Testis (tissue), 3 donors: Measurements from ENCODE around the gene PILRB. TPM values are rescaled to one million over a fixed set of nuclear protein-coding genes. Genes with fewer than 3 reads are reported as not detected.

Source experiments
- DNase-seq: peaks from one replicate; pipeline ENCODE4 v3.0.0-alpha.2; 2019
- H3K27ac ChIP-seq, 2 donors: fragments of 200-600 bp; sonication (generic); one replicate each; pipeline ENCODE4 v1.5.1; 2019
- H3K27me3 ChIP-seq: fragments of 200-600 bp; sonication (generic); one replicate; pipeline ENCODE4 v1.5.1; 2019
- H3K36me3 ChIP-seq: fragments of 200-600 bp; sonication (generic); one replicate; pipeline ENCODE4 v1.5.1; 2017; ENCODE audit warnings: low read depth; ENCODE audit errors: missing control alignments
- H3K4me1 ChIP-seq: fragments of 200-600 bp; sonication (generic); one replicate; pipeline ENCODE4 v1.5.1; 2019
- H3K4me3 ChIP-seq, 2 donors: fragments of 200-600 bp; sonication (generic); one replicate each; pipeline ENCODE4 v1.5.1; 2017 to 2019
- H3K9me3 ChIP-seq: fragments of 200-600 bp; sonication (generic); one replicate; pipeline ENCODE4 v1.5.1; 2017
- CTCF ChIP-seq, 3 experiments: fragments of 450-650 bp in 2 of 3; fragments of 200-600 bp in 1 of 3; sonication (generic) in 1 of 3; IDR thresholded peaks; one replicate each; pipeline ENCODE4 v1.5.1; 2016 to 2019; ENCODE audit warnings: antibody characterized with exemption in 3 of 3, mild to moderate bottlenecking in 2 of 3, moderate library complexity in 1 of 3
- POLR2A ChIP-seq: fragments of 450-650 bp; IDR thresholded peaks from one replicate; pipeline ENCODE4 v1.6.1; 2017; ENCODE audit warnings: antibody characterized with exemption, mild to moderate bottlenecking, moderate library complexity
- WGBS, 2 donors: methylation state at CpG; one replicate each; pipeline ENCODE4 v1.1.5; 2018; 5-methylcytosine and 5-hydroxymethylcytosine counted together
- intact Hi-C: fragments of 100-400 bp; cut with DNase I; formaldehyde crosslinking; loops from one replicate; pipeline ENCODE4 v1.15.1; 2023; ENCODE audit warnings: low total_unique reads
- polyA plus RNA-seq: library from polyadenylated mRNA; stranded (reverse); fragments of 350-450 nt; fragmentation: Illumina TruSeq; extraction: RNeasy Lipid Tissue Mini Kit (QIAGEN cat#74804); gene quantifications from one replicate; pipeline ENCODE4 v1.2.3, GENCODE V29; 2014; ENCODE audit warnings: low read depth, low replicate concordance; ENCODE audit not compliant: insufficient read depth
- total RNA-seq, 2 donors: library from RNA; depleted of rRNA; stranded (reverse); fragments of >200 nt; gene quantifications; one replicate each; pipeline ENCODE4 v1.2.3, GENCODE V29; 2016

Gene PILRB
- total and polyA plus RNA-seq, 3 donors from 2014 or later: 126 to 258 (median 155) TPM

- H3K36me3 ChIP-seq: no peaks in the 10 kb centered on the region
- intact Hi-C loops: no loop called here
- DNase-seq: no peak
- no peaks in the 10 kb centered on the region for H3K27me3 ChIP-seq
- no peak overlapping the region for H3K4me3 ChIP-seq
- H3K4me1 ChIP-seq: peaks cover 17% of the 10 kb centered on the region
- no peaks in the 10 kb centered on the region for H3K9me3 ChIP-seq
- H3K27ac ChIP-seq: no peak overlapping the region
- TF ChIP-seq CTCF (IDR thresholded peaks at IDR 0.05) (no peak), POLR2A (no peak)
- 76 to 80% methylated on average over 2 of the region's 2 CpGs for WGBS, 2 donors
Observed at GRCh38 chr7:100387695-100388094, 29.8 kb downstream of the PILRB start.

- Histone ChIP-seq H3K4me1 (peaks cover 17% of the 10 kb centered on the region), H3K27me3 (no peaks in the 10 kb centered on the region), H3K9me3 (no peaks in the 10 kb centered on the region), H3K36me3 (no peaks in the 10 kb centered on the region), H3K27ac (no peak overlapping the region), H3K4me3 (no peak overlapping the region)
- 62 to 76% methylated on average over 7 to 9 of the region's 9 CpGs for WGBS, 2 donors
- TF ChIP-seq POLR2A (no peak), CTCF (IDR thresholded peaks at IDR 0.05) (no peak)
- DNase-seq: no peak
- intact Hi-C loops: no loop called here
Observed at GRCh38 chr7:100389437-100390088, 31.6 kb downstream of the PILRB start.

- no peaks in the 10 kb centered on the region for H3K27me3 ChIP-seq
Observed at GRCh38 chr7:100390286-100391009, 32.5 kb downstream of the PILRB start.

GRCh38 chr7:100393233-100393905 lies 35.5 kb downstream of the PILRB start:
- TF ChIP-seq CTCF (IDR thresholded peaks at IDR 0.05): no peak
- no peak for TF ChIP-seq POLR2A
- Histone ChIP-seq H3K27me3 (no peaks in the 10 kb centered on the region), H3K4me1 (peaks cover 20% of the 10 kb centered on the region), H3K27ac (no peak overlapping the region), H3K36me3 (no peaks in the 10 kb centered on the region), H3K9me3 (no peaks in the 10 kb centered on the region), H3K4me3 (no peak overlapping the region)
- no peak for DNase-seq
- 83 to 92% methylated on average over 4 of the region's 4 CpGs for WGBS, 2 donors
- intact Hi-C loops: no loop called here

More at GRCh38 chr7:100390286-100391009, 32.5 kb downstream of the PILRB start:
- DNase-seq: no peak
- no peak overlapping the region for H3K27ac ChIP-seq
- no peak overlapping the region for H3K4me3 ChIP-seq
- TF ChIP-seq POLR2A (no peak), CTCF (IDR thresholded peaks at IDR 0.05) (no peak)
- H3K4me1 ChIP-seq: peaks cover 17% of the 10 kb centered on the region
- intact Hi-C loops: no loop called here
- no peaks in the 10 kb centered on the region for H3K36me3 ChIP-seq
- no peaks in the 10 kb centered on the region for H3K9me3 ChIP-seq
- 59 to 78% methylated on average over 3 of the region's 3 CpGs for WGBS, 2 donors
